ENCODE data around the gene PRKAR1B. TPM values are rescaled to one million over a fixed set of nuclear protein-coding genes. Genes with fewer than 3 reads are reported as not detected.

The PRKAR1B gene
- total and polyA plus RNA-seq, 10 of the 15 experiments (the other 5 are each of a cell fraction or from before 2014, with no cell fraction given) = 1.4 to 45.6 (median 19.3) TPM

DNA sequence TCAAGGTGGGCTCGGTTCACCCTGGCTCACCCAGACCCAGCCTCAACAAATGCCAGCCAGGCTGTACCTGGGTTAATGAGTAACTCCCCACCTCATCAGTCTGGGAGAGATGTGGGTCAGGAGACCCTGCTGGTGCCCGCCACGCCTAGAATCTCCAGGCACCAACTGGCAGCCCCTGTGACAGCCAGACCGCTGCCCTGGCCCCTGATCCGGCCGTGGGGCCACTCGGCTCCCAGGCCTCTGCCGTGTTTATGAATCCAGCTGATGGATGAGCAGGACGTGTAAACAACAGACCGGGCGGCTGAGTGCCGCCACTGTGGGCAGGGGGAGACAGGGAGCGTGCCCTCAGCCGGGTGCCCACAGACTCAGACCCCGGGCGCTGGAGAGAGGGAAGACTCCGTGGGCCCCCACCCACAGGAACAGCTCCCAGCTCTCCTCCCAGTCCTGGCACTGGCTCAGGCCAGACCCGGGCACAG is 173.4 kb downstream of the PRKAR1B start (continued):
- TF ChIP-seq HSF1 (IDR thresholded peaks at IDR 0.05; ENCODE audit: low read depth, low read length) (no peak), SMAD1 (IDR thresholded peaks at IDR 0.05; ENCODE audit: low read depth, partially characterized antibody) (no peak), POLR2A (IDR thresholded peaks at IDR 0.05; ENCODE audit: low read depth, low read length) (no peak), TCF7 (IDR thresholded peaks at IDR 0.05; ENCODE audit: borderline replicate concordance) (no peak), NR2C2 (IDR thresholded peaks at IDR 0.05; ENCODE audit: borderline replicate concordance, control insufficient read depth, insufficient read length, low read depth) (no peak), ZNF687 (IDR thresholded peaks at IDR 0.05) (no peak)

Data from GM12878 (cell line).